ENCODE data around the gene BID. TPM values are rescaled to one million over a fixed set of nuclear protein-coding genes. Genes with fewer than 3 reads are reported as not detected.
A peak's percentile ranks its signal among the peaks of the same experiment; 100 is the strongest.

The BID gene
- total and polyA plus RNA-seq, 2 of the 8 experiments (the other 6 are each of a cell fraction or from before 2014, with no cell fraction given) = 39.3 to 114 TPM

DNA sequence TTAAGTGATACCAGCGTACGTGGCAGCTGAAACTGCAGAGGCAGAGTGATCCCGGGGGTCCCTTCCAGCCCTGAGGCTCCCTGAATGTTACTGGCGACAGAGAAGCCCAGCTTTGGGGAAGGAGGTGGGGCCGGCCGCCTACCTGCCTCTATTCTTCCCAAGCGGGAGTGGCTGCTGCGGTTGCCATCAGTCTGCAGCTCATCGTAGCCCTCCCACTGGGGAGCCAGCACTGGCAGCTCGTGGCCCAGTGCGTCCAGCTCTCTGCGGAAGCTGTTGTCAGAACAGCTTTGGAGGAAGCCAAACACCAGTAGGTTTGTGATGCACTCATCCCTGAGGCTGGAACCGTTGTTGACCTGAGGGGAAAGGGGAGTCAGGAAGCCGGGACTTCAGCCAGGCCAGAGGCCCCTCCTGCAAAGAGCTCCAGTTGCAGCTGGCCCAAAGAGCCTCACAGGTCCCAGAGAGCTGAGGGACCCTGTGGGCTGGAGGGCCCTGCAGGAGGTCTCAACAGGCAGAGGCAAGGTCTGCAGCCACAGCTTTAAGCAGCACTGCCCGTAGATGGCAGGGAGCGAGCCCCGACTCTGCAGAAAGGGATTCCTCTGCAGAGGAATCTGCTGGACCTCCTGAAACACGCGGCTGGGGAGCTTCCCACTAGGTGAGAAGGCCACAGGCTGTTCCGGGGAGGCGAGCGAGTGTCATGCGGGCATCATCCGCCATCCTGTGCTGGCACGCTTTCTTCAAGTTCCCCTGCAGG is 30.4 kb downstream of the BID start:
- Histone ChIP-seq H3K79me2 (ENCODE audit: control insufficient read depth in 1 of 2, insufficient read depth in 2 of 2, low read length in 2 of 2) (no peaks in the 10 kb centered on the region), H4K91ac (replicated peaks; ENCODE audit: insufficient read length, low read length) (no peak overlapping the region), H2BK12ac (ENCODE audit: low read depth, low read length) (no peak overlapping the region), H3K56ac (replicated peaks; ENCODE audit: insufficient read length, low read depth, low read length) (no peak overlapping the region), H3K36me3 (ENCODE audit: control insufficient read depth in 2 of 4, insufficient read depth in 4 of 4, low read length in 3 of 4) (no peaks in the 10 kb centered on the region), H2AFZ (ENCODE audit: low read length) (no peak overlapping the region), H3K23me2 (ENCODE audit: low read depth, low read length) (peaks cover 1% of the 10 kb centered on the region; the same call in 1 of the 2 replicates), H4K5ac (ENCODE audit: insufficient read length, low read depth, low read length) (no peak overlapping the region), H3K9ac (replicated peaks in 1 of 4; ENCODE audit: extremely low read depth in 1 of 4, low read depth in 3 of 4, low read length in 3 of 4) (no peak overlapping the region), H3K4ac (replicated peaks; ENCODE audit: insufficient read length, low read depth, low read length) (no peak overlapping the region), H3K4me1 (replicated peaks in 1 of 4; ENCODE audit: control insufficient read depth in 3 of 4, insufficient read depth in 4 of 4, low read length in 3 of 4) (peaks cover 0 to 7% (median 4%) of the 10 kb centered on the region in 4 experiments; a peak in 5 of 7 replicates), H3K23ac (ENCODE audit: insufficient read length) (no peak overlapping the region), H2BK15ac (ENCODE audit: low read length) (0 out of 2 replicates have a peak overlapping the region, but pooled peaks have one; percentile 72), H3K18ac (ENCODE audit: extremely low read depth, low read length) (no peak overlapping the region), H2BK5ac (ENCODE audit: low read depth, low read length) (0 out of 2 replicates have a peak overlapping the region, but pooled peaks have one; percentile 52), H4K20me1 (replicated peaks in 1 of 2; ENCODE audit: control insufficient read depth in 1 of 2, insufficient read depth in 2 of 2, low read length in 2 of 2) (peaks cover 2 to 3% of the 10 kb centered on the region in 2 experiments), H3K27me3 (replicated peaks in 1 of 4; ENCODE audit: control insufficient read depth in 3 of 4, extremely low read depth in 1 of 4, insufficient read depth in 3 of 4, low read length in 3 of 4) (no peaks in the 10 kb centered on the region), H2AK5ac (ENCODE audit: low read depth, low read length) (no peak overlapping the region), H4K8ac (ENCODE audit: extremely low read depth, insufficient read depth, low read length) (no peak overlapping the region; the same call in 1 of the 2 replicates), H3K9me3 (ENCODE audit: insufficient read depth in 2 of 2, low read depth in 1 of 2, low read length in 1 of 2) (no peaks in the 10 kb centered on the region), H2BK20ac (ENCODE audit: low read length) (no peak overlapping the region), H3K79me1 (ENCODE audit: low read depth, low read length) (no peaks in the 10 kb centered on the region), H2BK120ac (replicated peaks; ENCODE audit: low read depth, low read length) (no peak overlapping the region), H3K27ac (ENCODE audit: low read depth, low read length) (no peak overlapping the region), H3K4me2 (ENCODE audit: insufficient read depth in 1 of 2, low read depth in 2 of 2, low read length in 2 of 2) (no peak overlapping the region), H3K4me3 (ENCODE audit: extremely low read depth in 1 of 4, insufficient read depth in 2 of 4, low read depth in 3 of 4, low read length in 4 of 4) (no peak overlapping the region), H3K14ac (ENCODE audit: insufficient read length) (no peak overlapping the region)
- FAIRE-seq (no peak), DNase-seq (ENCODE audit: low read depth in 1 of 2, low spot score in 2 of 2) (no peak)
- no peak for TF ChIP-seq KDM4A (IDR thresholded peaks at IDR 0.05; ENCODE audit: low read depth, low read length, severe bottlenecking)
- no peak for TF ChIP-seq TCF12 (IDR thresholded peaks at IDR 0.05; ENCODE audit: low read depth, low read length)
- TF ChIP-seq TAF7 (optimal IDR thresholded peaks at IDR 0.05; ENCODE audit: borderline replicate concordance, low read depth, low read length) = no peak
- TF ChIP-seq ZNF274 (IDR thresholded peaks at IDR 0.05; ENCODE audit: borderline replicate concordance, extremely low read depth, low read length) = no peak
- TF ChIP-seq EZH2 (IDR thresholded peaks at IDR 0.05; ENCODE audit: low read depth, low read length, severe bottlenecking) = no peak
- TF ChIP-seq RXRA (IDR thresholded peaks at IDR 0.05; ENCODE audit: insufficient read depth, low read depth, low read length) = no peak
- TF ChIP-seq SUZ12 (IDR thresholded peaks at IDR 0.05; ENCODE audit: low read length) = no peak
- no peak for TF ChIP-seq KDM5A (IDR thresholded peaks at IDR 0.05; ENCODE audit: low read length)
- 80% methylated on average over 25 of the region's 25 CpGs; no CpG with 5 or more reads in 1 of the 2 experiments for WGBS, 2 experiments (ENCODE audit: extremely low coverage in 1 of 2, insufficient coverage in 1 of 2, insufficient read length in 1 of 2, insufficient replicate concordance in 2 of 2, low coverage in 1 of 2, low lambda C conversion rate in 2 of 2, missing lambda C conversion rate in 1 of 2)
- ChIA-PET POLR2A (ENCODE audit: partially characterized antibody) (interaction anchor here (0.9 to 2.6 kb wide), 2 partner anchors 29 to 357 kb away, joined by 3 to 13 read pairs; no protein-coding TSS in a partner anchor), CTCF (ENCODE audit: partially characterized antibody) (interaction anchor here (1.0 to 12.0 kb wide), 19 partner anchors 9 to 335 kb away, joined by 3 to 174 read pairs (median 7); no protein-coding TSS in a partner anchor)
